ENCODE measurements around the gene USP47.

DNA sequence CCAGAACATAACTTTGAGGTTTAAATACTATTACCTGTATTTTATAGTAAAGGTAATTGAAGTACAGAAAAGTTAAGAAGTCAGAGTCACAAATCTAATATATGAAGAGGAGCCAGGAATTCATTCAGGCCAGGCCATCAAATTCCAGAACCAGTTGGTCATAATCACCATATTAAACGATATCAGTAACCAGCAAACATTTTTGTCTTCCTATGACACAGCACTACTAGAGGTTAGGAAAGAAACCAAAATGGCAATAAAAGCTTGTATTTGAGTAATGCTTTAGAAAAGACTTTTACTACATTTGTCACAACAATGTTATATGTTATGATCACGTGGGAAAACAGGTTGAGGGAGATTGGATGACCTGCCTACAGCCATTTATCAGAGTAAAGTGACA is 104.4 kb downstream of the USP47 start:
- TF ChIP-seq, protein P1, sequence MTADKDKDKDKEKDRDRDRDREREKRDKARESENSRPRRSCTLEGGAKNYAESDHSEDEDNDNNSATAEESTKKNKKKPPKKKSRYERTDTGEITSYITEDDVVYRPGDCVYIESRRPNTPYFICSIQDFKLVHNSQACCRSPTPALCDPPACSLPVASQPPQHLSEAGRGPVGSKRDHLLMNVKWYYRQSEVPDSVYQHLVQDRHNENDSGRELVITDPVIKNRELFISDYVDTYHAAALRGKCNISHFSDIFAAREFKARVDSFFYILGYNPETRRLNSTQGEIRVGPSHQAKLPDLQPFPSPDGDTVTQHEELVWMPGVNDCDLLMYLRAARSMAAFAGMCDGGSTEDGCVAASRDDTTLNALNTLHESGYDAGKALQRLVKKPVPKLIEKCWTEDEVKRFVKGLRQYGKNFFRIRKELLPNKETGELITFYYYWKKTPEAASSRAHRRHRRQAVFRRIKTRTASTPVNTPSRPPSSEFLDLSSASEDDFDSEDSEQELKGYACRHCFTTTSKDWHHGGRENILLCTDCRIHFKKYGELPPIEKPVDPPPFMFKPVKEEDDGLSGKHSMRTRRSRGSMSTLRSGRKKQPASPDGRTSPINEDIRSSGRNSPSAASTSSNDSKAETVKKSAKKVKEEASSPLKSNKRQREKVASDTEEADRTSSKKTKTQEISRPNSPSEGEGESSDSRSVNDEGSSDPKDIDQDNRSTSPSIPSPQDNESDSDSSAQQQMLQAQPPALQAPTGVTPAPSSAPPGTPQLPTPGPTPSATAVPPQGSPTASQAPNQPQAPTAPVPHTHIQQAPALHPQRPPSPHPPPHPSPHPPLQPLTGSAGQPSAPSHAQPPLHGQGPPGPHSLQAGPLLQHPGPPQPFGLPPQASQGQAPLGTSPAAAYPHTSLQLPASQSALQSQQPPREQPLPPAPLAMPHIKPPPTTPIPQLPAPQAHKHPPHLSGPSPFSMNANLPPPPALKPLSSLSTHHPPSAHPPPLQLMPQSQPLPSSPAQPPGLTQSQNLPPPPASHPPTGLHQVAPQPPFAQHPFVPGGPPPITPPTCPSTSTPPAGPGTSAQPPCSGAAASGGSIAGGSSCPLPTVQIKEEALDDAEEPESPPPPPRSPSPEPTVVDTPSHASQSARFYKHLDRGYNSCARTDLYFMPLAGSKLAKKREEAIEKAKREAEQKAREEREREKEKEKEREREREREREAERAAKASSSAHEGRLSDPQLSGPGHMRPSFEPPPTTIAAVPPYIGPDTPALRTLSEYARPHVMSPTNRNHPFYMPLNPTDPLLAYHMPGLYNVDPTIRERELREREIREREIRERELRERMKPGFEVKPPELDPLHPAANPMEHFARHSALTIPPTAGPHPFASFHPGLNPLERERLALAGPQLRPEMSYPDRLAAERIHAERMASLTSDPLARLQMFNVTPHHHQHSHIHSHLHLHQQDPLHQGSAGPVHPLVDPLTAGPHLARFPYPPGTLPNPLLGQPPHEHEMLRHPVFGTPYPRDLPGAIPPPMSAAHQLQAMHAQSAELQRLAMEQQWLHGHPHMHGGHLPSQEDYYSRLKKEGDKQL (CRISPR knock-in tag; IDR thresholded peaks at IDR 0.05; ENCODE audit: borderline replicate concordance): no peak
- TF ChIP-seq, protein P2, sequence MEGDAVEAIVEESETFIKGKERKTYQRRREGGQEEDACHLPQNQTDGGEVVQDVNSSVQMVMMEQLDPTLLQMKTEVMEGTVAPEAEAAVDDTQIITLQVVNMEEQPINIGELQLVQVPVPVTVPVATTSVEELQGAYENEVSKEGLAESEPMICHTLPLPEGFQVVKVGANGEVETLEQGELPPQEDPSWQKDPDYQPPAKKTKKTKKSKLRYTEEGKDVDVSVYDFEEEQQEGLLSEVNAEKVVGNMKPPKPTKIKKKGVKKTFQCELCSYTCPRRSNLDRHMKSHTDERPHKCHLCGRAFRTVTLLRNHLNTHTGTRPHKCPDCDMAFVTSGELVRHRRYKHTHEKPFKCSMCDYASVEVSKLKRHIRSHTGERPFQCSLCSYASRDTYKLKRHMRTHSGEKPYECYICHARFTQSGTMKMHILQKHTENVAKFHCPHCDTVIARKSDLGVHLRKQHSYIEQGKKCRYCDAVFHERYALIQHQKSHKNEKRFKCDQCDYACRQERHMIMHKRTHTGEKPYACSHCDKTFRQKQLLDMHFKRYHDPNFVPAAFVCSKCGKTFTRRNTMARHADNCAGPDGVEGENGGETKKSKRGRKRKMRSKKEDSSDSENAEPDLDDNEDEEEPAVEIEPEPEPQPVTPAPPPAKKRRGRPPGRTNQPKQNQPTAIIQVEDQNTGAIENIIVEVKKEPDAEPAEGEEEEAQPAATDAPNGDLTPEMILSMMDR (IDR thresholded peaks at IDR 0.05 in 2 of 3, conservative IDR thresholded peaks at IDR 0.05 in 1 of 3; ENCODE audit: insufficient read depth in 2 of 3, low read depth in 1 of 3, low read length in 3 of 3): no peak
